NOMO-1 (cell line): ENCODE results near the gene C1orf21.

Source experiments
- DNase-seq, 2 experiments: peaks; one replicate each; lab custom pipeline; 2025; ENCODE audit not compliant: unreplicated experiment in 2 of 2; lab: John Stamatoyannopoulos, UW

The C1orf21 gene

GRCh38 chr1:184479435-184480167, 92.8 kb downstream of the C1orf21 start:
- no peak for DNase-seq

- no peak for DNase-seq
Measured at GRCh38 chr1:184480736-184481135, 93.9 kb downstream of the C1orf21 start.

GRCh38 chr1:184482136-184482535, 95.3 kb downstream of the C1orf21 start:
- DNase-seq: no peak

GRCh38 chr1:184483101-184483683, 96.4 kb downstream of the C1orf21 start:
- peak in 1 of 2 experiments; percentile 8 for DNase-seq

- DNase-seq: no peak
Measured at GRCh38 chr1:184485751-184486723, 99.2 kb downstream of the C1orf21 start.

- DNase-seq: peak in 1 of 2 experiments; percentile 8
Measured at GRCh38 chr1:184486761-184487445, 100.1 kb downstream of the C1orf21 start.

- no peak for DNase-seq
Measured at GRCh38 chr1:184487531-184488193, 100.8 kb downstream of the C1orf21 start.

- no peak for DNase-seq
Measured at GRCh38 chr1:184489908-184490307, 103.1 kb downstream of the C1orf21 start.

- no peak for DNase-seq
Measured at GRCh38 chr1:184492536-184492935, 105.7 kb downstream of the C1orf21 start.

GRCh38 chr1:184493987-184494388, 107.2 kb downstream of the C1orf21 start:
- DNase-seq: no peak

- no peak for DNase-seq
Measured at GRCh38 chr1:184494929-184495328, 108.1 kb downstream of the C1orf21 start.

GRCh38 chr1:184497959-184498723, 111.3 kb downstream of the C1orf21 start:
- no peak for DNase-seq

GRCh38 chr1:184499616-184500015, 112.8 kb downstream of the C1orf21 start:
- DNase-seq: no peak

- no peak for DNase-seq
Measured at GRCh38 chr1:184502161-184502560, 115.3 kb downstream of the C1orf21 start.

GRCh38 chr1:184503221-184503749, 116.5 kb downstream of the C1orf21 start:
- no peak for DNase-seq

GRCh38 chr1:184504040-184504954, 117.5 kb downstream of the C1orf21 start:
- DNase-seq: no peak

GRCh38 chr1:184504955-184505338, 118.1 kb downstream of the C1orf21 start:
- DNase-seq: no peak

- DNase-seq: no peak
Measured at GRCh38 chr1:184506481-184506880, 119.7 kb downstream of the C1orf21 start.
